HepG2 (cell line): ENCODE data around the gene TJAP1. TPM values are rescaled to one million over a fixed set of nuclear protein-coding genes. Genes with fewer than 3 reads are reported as not detected.

Experiments used
- ARNTL ChIP-seq: sonication (generic); formaldehyde crosslinking; IDR thresholded peaks from 2 replicates; pipeline ENCODE4 v1.4.0; 2020; ENCODE audit warnings: mild to moderate bottlenecking, missing genetic modification reagents
- FOXO4 ChIP-seq: sonication (generic); formaldehyde crosslinking; conservative IDR thresholded peaks from 2 replicates; pipeline ENCODE4 v1.8.1; 2023; ENCODE audit warnings: missing genetic modification reagents
- GABPA ChIP-seq, 2 experiments: IDR thresholded peaks; 2 replicates each; pipeline ENCODE4 v1.6.1; 2011 to 2016; ENCODE audit warnings: low read depth in 2 of 2, low read length in 1 of 2, missing biosample characterization in 1 of 2, missing genetic modification characterization in 1 of 2
- GLI4 ChIP-seq: sonication (generic); formaldehyde crosslinking; IDR thresholded peaks from 2 replicates; pipeline ENCODE4 v1.5.1; 2020; ENCODE audit warnings: missing genetic modification reagents, mild to moderate bottlenecking, moderate library complexity, borderline replicate concordance
- GRHL1 ChIP-seq: sonication (generic); formaldehyde crosslinking; conservative IDR thresholded peaks from 2 replicates; pipeline ENCODE4 v1.8.0; 2022; ENCODE audit warnings: missing genetic modification reagents
- HOMEZ ChIP-seq: IDR thresholded peaks from 2 replicates; pipeline ENCODE4 v1.6.1; 2016; ENCODE audit warnings: low read depth
- IKZF1 ChIP-seq: fragments of 450-650 bp; IDR thresholded peaks from 2 replicates; pipeline ENCODE4 v1.7.1; 2016
- MED13 ChIP-seq: sonication (generic); formaldehyde crosslinking; IDR thresholded peaks from 2 replicates; pipeline ENCODE4 v1.5.0; 2020; ENCODE audit warnings: missing genetic modification reagents
- NFKB2 ChIP-seq: sonication (generic); formaldehyde crosslinking; IDR thresholded peaks from 2 replicates; pipeline ENCODE4 v1.4.0; 2020; ENCODE audit warnings: missing genetic modification reagents, borderline replicate concordance
- NFYB ChIP-seq: sonication (generic); formaldehyde crosslinking; IDR thresholded peaks from 2 replicates; pipeline ENCODE4 v1.4.0; 2020; ENCODE audit warnings: missing genetic modification reagents
- NPAS2 ChIP-seq: sonication (generic); formaldehyde crosslinking; IDR thresholded peaks from 2 replicates; pipeline ENCODE4 v1.8.0; 2022; ENCODE audit warnings: mild to moderate bottlenecking, missing genetic modification reagents, borderline replicate concordance
- PAWR ChIP-seq: sonication (generic); formaldehyde crosslinking; IDR thresholded peaks from 2 replicates; pipeline ENCODE4 v1.4.0; 2020; ENCODE audit warnings: missing genetic modification reagents, mild to moderate bottlenecking, borderline replicate concordance
- SATB2 ChIP-seq: sonication (generic); formaldehyde crosslinking; IDR thresholded peaks from 2 replicates; pipeline ENCODE4 v1.5.0; 2020; ENCODE audit warnings: missing genetic modification reagents
- TAF15 ChIP-seq: fragments of 200-400 bp; formaldehyde crosslinking; IDR thresholded peaks from one replicate; pipeline ENCODE4 v1.6.1; 2018; ENCODE audit warnings: mild to moderate bottlenecking, low read depth, low read length; ENCODE audit not compliant: poor library complexity, severe bottlenecking
- TMF1 ChIP-seq: sonication (generic); formaldehyde crosslinking; IDR thresholded peaks from 2 replicates; pipeline ENCODE4 v1.8.1; 2022; ENCODE audit warnings: low read depth, missing genetic modification reagents
- ZBTB42 ChIP-seq: sonication (generic); formaldehyde crosslinking; IDR thresholded peaks from 2 replicates; pipeline ENCODE4 v1.5.0; 2020; ENCODE audit warnings: mild to moderate bottlenecking, missing genetic modification reagents
- ZNF225 ChIP-seq: sonication (generic); formaldehyde crosslinking; IDR thresholded peaks from 2 replicates; pipeline ENCODE4 v1.4.0; 2020; ENCODE audit warnings: mild to moderate bottlenecking, missing genetic modification reagents
- ZNF260 ChIP-seq: sonication (generic); formaldehyde crosslinking; IDR thresholded peaks from 2 replicates; pipeline ENCODE4 v1.4.0; 2020; ENCODE audit warnings: missing genetic modification reagents, low read depth, mild to moderate bottlenecking, borderline replicate concordance
- ZNF263 ChIP-seq: sonication (generic); formaldehyde crosslinking; IDR thresholded peaks from 2 replicates; pipeline ENCODE4 v1.4.0; 2020; ENCODE audit warnings: missing genetic modification reagents
- ZNF274 ChIP-seq: sonication (generic); formaldehyde crosslinking; IDR thresholded peaks from 2 replicates; pipeline ENCODE4 v1.5.1; 2020; ENCODE audit warnings: mild to moderate bottlenecking, missing genetic modification reagents
- ZNF337 ChIP-seq: sonication (generic); formaldehyde crosslinking; IDR thresholded peaks from 2 replicates; pipeline ENCODE4 v1.5.1; 2020; ENCODE audit warnings: missing genetic modification reagents, low read depth, mild to moderate bottlenecking, borderline replicate concordance
- ZNF576 ChIP-seq: sonication (generic); formaldehyde crosslinking; IDR thresholded peaks from 2 replicates; pipeline ENCODE4 v1.4.0; 2020; ENCODE audit warnings: mild to moderate bottlenecking, missing genetic modification reagents
- ZNF577 ChIP-seq: sonication (generic); formaldehyde crosslinking; IDR thresholded peaks from 2 replicates; pipeline ENCODE4 v1.4.0; 2020; ENCODE audit warnings: mild to moderate bottlenecking, low read depth, missing genetic modification reagents, borderline replicate concordance
- ZNF670 ChIP-seq: sonication (generic); formaldehyde crosslinking; IDR thresholded peaks from 2 replicates; pipeline ENCODE4 v1.8.0; 2022; ENCODE audit warnings: mild to moderate bottlenecking, missing genetic modification reagents, borderline replicate concordance
- ZNF841 ChIP-seq: sonication (generic); formaldehyde crosslinking; IDR thresholded peaks from 2 replicates; pipeline ENCODE4 v1.8.1; 2023; ENCODE audit warnings: missing genetic modification reagents, borderline replicate concordance
- polyA plus RNA-seq, 8 experiments: library from polyadenylated mRNA; depleted of rRNA in 3 of 8; stranded (reverse) in 7 of 8; unstranded in 1 of 8; fragments of >200 nt; fragmentation: Illumina TruSeq in 4 of 8; extraction: Trizol in 4 of 8; gene quantifications; 2 replicates each; pipeline versions ENCODE4 v1.2.1 to v1.2.3, GENCODE V29; 2011 to 2016; ENCODE audit warnings: low read depth in 4 of 8, missing spikeins in 1 of 8, mixed read lengths in 1 of 8; ENCODE audit not compliant: insufficient read depth in 1 of 8
- total RNA-seq, 5 experiments: library from RNA; depleted of rRNA; stranded (reverse); fragments of >200 nt; fragmentation: Illumina TruSeq; extraction: Trizol; gene quantifications; 2 replicates each; pipeline ENCODE4 v1.2.3, GENCODE V29; 2016; ENCODE audit warnings: low read depth in 1 of 5

The TJAP1 gene
- total and polyA plus RNA-seq, 2 of the 13 experiments (the other 11 are each of a cell fraction or from before 2014, with no cell fraction given) = 15.7 to 41.6 TPM

- TF ChIP-seq TAF15 (no peak), GABPA (IDR thresholded peaks at IDR 0.05; ENCODE audit: low read depth, low read length) (no peak), GABPA (CRISPR knock-in tag; IDR thresholded peaks at IDR 0.05; ENCODE audit: low read depth) (no peak), FOXO4 (CRISPR knock-in tag) (no peak), TMF1 (CRISPR knock-in tag) (no peak), ZNF260 (CRISPR knock-in tag) (no peak), ZNF225 (CRISPR knock-in tag) (no peak), NPAS2 (CRISPR knock-in tag) (no peak), MED13 (CRISPR knock-in tag) (no peak), NFYB (CRISPR knock-in tag) (no peak), IKZF1 (no peak), ZNF263 (CRISPR knock-in tag) (0 out of 2 replicates have a peak, but pooled peaks have one; percentile 17), ZNF670 (CRISPR knock-in tag) (no peak), ZNF274 (CRISPR knock-in tag) (no peak; the same call in 1 of the 2 replicates), ARNTL (CRISPR knock-in tag) (no peak), SATB2 (CRISPR knock-in tag) (no peak), NFKB2 (CRISPR knock-in tag) (no peak; the same call in 1 of the 2 replicates), GLI4 (CRISPR knock-in tag) (no peak), HOMEZ (CRISPR knock-in tag) (0 out of 2 replicates have a peak, but pooled peaks have one; percentile 32), ZNF337 (CRISPR knock-in tag) (no peak), GRHL1 (CRISPR knock-in tag) (no peak), ZNF577 (CRISPR knock-in tag) (no peak), ZNF841 (CRISPR knock-in tag) (no peak), ZBTB42 (0 out of 2 replicates have a peak, but pooled peaks have one; percentile 59), PAWR (CRISPR knock-in tag) (no peak), ZNF576 (CRISPR knock-in tag) (no peak)
Observed at GRCh38 chr6:43496370-43497128, 19.2 kb downstream of the TJAP1 start (continued).
